Astrocyte of the cerebellum (primary cell): ENCODE measurements around the gene ENOX1.
"Not testable (repeated sequence)": the region's sequence is repeated elsewhere in the genome, so short reads cannot be mapped to it uniquely, and the experiment has no call there.

Experiments used
- DNase-seq: peaks from one replicate; pipeline ENCODE4 v3.0.0-alpha.2; 2011; ENCODE audit warnings: low read depth
- H3K4me3 ChIP-seq: 2 replicates; pipeline ENCODE4 v1.5.1; 2011; ENCODE audit warnings: mild to moderate bottlenecking, low read depth, low read length, moderate library complexity
- in situ Hi-C: cut with HindIII; loops from 2 replicates; pipeline ENCODE4 v1.10.0; 2017; ENCODE audit warnings: low sequenced_read_pairs
- TF ChIP-seq, protein P1 (sequence below): IDR thresholded peaks from 2 replicates; pipeline ENCODE4 v1.5.1; 2012; ENCODE audit warnings: low read length, low read depth, moderate library complexity, mild to moderate bottlenecking; ENCODE audit errors: missing control alignments

Gene ENOX1

DNA sequence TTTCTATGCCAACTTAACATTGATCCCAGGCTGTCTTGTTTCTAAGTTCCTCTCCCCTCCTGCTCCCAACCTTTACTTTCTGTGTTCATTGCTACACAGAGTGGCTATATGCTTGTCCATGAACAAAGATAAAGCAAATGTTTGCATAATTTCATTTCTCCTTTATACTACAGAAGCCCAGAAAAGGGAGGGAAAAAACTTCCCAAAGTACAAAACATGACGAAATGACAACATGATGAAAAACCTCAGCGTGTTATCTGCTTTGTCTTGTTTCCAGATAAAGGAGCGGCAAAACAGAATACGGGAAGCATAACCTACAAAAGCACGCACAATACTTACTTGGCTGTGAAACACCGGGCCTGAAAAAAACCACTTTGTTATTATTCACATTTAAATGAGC, 426.6 kb downstream of the ENOX1 start:
- H3K4me3 ChIP-seq: no peak overlapping the region
- TF ChIP-seq, protein P1, sequence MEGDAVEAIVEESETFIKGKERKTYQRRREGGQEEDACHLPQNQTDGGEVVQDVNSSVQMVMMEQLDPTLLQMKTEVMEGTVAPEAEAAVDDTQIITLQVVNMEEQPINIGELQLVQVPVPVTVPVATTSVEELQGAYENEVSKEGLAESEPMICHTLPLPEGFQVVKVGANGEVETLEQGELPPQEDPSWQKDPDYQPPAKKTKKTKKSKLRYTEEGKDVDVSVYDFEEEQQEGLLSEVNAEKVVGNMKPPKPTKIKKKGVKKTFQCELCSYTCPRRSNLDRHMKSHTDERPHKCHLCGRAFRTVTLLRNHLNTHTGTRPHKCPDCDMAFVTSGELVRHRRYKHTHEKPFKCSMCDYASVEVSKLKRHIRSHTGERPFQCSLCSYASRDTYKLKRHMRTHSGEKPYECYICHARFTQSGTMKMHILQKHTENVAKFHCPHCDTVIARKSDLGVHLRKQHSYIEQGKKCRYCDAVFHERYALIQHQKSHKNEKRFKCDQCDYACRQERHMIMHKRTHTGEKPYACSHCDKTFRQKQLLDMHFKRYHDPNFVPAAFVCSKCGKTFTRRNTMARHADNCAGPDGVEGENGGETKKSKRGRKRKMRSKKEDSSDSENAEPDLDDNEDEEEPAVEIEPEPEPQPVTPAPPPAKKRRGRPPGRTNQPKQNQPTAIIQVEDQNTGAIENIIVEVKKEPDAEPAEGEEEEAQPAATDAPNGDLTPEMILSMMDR: no peak
- no peak for DNase-seq
- in situ Hi-C loops: no loop called here

DNA sequence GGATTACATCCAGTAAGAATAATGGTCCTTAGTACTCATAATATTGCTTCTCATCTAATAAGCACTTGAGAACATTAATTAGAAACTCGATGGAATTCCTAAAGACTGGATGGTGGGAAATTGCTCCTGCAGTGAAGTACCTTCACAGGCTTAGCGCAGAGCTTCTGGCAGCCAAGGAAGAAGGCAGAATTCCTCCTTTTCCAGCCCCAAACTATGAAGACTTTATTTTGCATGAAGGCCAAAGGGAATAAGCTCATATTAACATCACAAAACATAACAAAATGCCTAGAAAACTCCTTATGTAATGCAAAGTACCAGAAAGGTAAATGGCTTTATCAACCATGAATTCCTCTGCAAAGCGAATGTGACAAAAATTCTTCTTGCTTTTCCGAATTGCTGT, 427.2 kb downstream of the ENOX1 start:
- TF ChIP-seq, protein P1: no peak

DNA sequence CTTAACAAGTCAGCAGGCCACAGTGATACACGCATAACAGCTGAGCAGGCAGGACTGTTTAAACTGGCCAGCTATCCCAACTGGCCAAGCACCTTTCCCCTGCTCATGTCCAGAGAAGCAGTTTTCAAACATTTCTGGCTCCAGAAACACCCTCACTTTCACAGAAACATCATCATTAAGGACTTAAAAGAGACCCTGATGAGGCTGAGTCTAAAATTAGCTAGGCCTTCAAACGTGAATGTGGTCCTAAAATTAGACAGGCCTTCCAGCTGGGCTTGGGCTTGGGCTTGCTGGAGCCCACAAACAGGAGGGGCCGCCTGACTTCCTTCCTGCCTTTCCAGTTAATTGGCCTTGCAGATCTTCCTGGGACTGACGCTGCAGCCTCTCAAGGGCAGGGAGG, 429.2 kb downstream of the ENOX1 start:
- TF ChIP-seq, protein P1: no peak
- no peak overlapping the region for H3K4me3 ChIP-seq
- in situ Hi-C loops: no loop called here
- DNase-seq: no peak

More for the DNA sequence above, 427.2 kb downstream of the ENOX1 start:
- DNase-seq: no peak
- in situ Hi-C loops: no loop called here
- no peak overlapping the region for H3K4me3 ChIP-seq

DNA sequence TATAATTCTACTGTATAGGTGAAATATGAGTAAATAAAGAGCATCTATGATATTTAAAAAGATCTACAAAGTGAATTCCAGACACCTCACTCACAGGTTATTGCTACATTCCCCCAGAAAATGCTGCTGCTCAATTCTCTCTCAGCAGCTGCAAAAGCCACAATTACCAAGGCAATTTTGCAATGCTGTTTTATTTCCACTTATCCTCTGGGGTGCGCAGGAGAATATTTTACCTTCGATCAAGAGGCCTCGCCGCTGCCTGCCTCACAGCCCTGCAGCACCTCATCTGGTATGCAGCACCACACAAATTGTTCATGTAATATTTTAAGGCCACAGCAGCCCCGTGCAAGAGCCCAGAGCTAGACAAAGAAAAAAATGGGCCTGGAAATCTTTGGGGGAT, 430.2 kb downstream of the ENOX1 start:
- in situ Hi-C loops: no loop called here
- no peak overlapping the region for H3K4me3 ChIP-seq
- TF ChIP-seq, protein P1: no peak
- DNase-seq: no peak

DNA sequence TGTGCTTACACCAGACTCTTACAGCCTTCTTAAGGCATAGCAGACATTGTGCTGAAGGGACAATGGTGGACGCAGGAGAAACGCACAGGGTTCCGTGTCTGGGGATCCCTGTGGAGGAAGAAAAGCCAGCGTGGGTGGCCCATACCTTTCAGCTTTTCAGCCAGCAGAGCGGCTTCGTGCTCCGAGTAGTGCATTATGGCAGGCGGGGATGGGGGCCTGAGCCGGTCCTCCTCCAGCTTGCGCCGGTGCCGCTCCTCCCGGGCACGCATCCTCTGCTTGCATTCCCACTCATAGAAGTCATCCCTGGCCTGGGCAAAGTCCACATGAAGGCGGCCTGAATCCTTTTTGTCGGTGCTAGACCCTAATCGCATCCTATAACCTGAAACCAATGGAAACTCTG, 431.0 kb downstream of the ENOX1 start:
- TF ChIP-seq, protein P1: no peak
- no peak overlapping the region for H3K4me3 ChIP-seq
- in situ Hi-C loops: no loop called here
- DNase-seq: no peak

DNA sequence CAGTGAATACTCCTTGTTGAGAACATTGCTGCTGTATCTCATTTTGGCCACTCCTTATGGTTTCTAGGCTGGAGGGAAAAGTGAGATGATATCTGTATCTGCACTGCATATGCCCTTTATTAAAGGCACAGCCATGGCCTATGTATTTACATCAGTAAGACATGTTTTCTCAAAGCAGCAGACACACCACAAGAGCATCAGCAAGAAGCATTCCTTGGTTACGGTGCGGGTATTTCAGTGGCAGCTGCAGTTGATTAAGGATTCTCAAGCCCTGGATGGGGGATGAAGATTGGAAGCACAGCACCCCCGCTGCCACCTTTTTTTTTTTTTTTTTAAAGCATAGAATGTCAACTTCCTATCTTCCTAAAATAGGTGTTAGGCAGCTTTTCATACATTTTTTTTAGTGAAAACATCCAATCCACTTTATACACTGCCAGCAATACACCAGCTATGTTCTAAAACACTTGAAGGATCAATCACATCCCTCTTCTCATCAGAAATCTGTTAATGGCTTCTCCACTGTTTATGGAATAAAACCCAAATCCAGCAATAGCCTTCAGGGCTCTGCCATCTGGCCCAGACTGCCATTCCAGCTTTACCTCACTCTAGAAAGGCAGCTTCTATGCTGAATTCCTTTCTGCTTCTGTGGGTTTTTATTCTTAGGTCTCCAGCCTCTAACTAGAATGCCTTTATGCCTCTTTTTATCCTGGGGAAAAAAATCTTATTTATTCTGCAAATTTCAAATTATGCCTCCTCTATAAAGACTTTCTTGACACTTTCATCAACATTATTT, 432.4 kb downstream of the ENOX1 start:
- TF ChIP-seq, protein P1: no peak
- no peak for DNase-seq
- in situ Hi-C loops: no loop called here
- H3K4me3 ChIP-seq: no peak overlapping the region

DNA sequence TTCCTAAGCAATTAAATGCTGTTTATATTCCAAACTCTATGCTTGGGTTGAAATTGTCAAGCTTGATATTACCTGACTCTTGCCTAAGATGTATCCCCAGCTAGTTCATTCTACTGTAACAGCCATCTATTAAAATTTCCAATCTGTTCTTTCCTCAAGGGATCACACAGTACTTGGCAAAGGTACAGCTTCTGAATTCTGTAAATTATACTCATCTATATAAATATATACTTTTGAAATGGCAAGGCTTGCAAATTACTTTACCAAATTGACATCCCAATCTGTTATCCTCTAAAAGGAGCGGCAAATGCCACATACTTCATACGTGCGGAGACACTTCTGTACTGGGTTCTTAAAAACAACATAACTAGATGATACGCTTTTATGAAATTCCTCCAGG, 433.1 kb downstream of the ENOX1 start:
- no peak overlapping the region for H3K4me3 ChIP-seq
- in situ Hi-C loops: no loop called here
- TF ChIP-seq, protein P1: no peak
- no peak for DNase-seq

DNA sequence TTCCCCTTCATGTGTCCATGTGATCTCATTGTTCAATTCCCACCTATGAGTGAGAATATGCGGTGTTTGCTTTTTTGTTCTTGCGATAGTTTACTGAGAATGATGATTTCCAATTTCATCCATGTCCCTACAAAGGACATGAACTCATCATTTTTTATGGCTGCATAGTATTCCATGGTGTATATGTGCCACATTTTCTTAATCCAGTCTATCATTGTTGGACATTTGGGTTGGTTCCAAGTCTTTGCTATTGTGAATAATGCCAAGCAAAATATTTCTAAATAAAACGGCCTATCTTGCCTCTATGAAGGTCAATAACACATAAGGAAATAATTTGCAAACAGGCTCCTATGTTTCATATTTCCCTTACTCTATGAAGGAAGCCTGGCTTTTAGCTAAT, 435.2 kb downstream of the ENOX1 start:
- in situ Hi-C loops, H3K4me3 ChIP-seq, DNase-seq: not testable (repeated sequence)
